HG02571 (cell line): ENCODE results near the gene C1orf87.
"Not testable (repeated sequence)": the region's sequence is repeated elsewhere in the genome, so short reads cannot be mapped to it uniquely, and the experiment has no call there.

Experiments used
- ATAC-seq: cut with Tn5 transposase; IDR thresholded peaks from one replicate; pipeline ENCODE4 v1.9.1; 2021; ENCODE audit warnings: mild to moderate bottlenecking, moderate library complexity; ENCODE audit not compliant: unreplicated experiment

C1orf87 gene

DNA sequence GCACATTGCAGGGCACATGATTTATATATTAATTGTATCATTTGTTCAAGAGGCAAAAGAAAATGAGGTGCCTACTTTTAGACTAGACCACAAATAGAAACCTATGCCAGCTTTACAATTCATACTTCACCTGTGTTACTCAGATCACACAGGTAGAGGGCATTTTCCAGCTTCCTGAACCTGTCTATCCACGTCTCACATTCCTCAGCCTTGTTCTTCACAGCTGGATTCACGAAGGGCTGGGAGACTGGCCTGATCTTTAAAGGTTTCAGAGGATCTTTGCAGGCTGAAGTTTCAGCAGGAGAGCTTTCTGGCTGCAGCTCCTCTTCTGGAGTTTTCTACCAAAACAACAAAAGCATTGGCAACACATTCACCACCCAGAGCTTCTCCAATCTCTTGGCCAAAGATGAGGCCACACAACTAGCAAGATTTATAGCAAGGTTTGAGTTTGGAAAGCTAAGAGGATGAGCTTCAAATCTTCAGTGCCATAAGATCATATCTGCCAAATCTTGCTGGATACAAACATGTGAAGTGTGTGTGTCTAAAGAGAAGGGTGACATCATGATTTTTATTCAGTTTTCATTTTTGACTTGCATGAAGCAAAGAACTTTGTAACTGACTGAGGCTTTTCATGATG is 76.0 kb downstream of the C1orf87 start:
- no peak for ATAC-seq

DNA sequence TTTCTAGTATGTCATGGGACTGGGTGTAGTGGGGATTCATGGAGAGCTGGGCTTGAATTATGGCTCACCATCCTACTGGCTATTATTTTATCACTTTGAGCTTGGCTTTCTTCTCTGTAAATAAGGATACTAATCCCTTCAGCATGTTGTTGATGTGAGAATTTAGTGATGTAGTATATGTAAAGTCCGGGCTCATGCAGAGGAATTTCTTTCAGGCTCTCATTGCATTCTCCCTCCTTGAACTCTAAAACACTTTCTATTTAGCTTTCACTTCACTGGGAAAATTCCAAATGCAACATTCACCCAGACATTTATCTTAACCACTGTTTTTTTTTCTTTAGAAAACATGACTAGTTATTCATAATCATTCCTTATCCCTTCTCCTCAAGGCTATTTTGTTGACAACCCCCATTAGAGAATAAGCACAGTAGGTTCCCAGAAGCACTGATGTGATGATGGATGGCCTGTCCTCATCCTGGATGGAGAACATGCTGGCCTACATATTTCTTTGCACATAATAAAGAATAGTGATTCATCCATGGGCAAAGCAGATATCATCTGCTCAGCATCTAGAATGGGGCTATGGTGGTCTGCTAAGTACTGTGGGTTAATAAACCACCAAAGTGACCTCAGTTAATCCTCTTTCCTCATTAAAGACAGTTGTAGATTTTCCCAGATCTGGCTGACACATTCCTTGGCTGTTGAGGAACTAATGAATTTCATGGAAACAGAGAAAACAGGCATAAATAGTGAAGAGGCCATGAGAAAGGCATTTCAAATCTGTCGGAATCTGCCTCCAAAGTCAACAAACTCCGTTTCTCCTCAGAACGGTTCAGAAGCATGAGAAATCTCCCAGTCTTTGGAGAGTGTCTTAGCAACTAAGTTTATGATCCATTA is 79.0 kb downstream of the C1orf87 start:
- ATAC-seq: no peak

DNA sequence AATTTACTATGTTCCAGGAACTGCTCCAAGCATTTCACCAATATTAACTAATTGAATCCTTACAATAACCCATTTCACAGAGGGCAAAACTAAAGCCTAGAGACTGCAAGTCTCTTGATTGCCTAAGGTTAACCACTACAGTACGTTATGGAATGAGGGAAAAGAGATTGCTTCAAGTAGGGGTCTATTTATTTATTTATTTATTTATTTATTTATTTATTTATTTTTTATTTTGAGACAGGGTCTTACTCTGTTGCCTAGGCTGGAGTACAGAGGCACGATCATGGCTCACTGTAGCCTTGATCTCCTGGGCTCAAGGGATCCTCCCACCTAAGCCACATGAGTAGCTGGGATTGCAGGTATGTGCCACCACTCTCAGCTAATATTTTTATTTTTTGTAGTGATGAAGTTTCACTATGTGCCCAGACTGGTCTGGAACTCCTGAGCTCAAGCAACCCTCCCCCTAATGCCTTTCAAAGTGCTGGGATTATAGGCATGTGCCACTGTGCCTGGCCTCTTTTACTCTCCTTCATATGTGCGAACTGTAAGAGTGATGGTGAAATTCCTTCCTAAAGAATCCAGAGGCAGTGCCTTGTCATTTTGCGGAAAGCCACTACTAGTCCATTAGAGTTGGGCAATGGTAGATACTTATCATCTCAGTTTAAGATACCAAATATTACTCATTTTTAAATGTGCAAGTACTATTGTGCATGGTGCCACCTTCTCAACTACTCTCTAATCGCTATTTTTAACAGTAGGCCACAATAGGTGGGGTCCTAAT is 81.3 kb downstream of the C1orf87 start:
- ATAC-seq: no peak

DNA sequence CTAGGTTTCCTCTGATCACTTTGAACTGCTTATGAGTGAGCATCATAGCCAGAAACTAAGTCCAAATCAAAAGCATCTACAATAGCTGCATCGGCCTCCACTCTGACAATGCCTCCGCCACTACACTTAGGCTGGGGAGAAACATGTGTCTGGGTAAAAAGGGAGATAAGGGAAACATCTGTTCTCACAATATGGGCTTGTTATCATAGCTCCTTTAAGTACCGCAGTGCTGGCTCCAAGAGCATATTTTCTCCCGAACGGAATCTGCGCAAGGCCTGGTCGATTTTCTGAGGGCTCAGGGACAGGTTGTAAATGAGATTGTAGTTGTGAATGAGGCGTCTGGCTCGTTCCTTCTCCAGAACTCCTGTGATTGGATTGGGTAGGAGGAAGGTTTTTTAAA is 83.1 kb downstream of the C1orf87 start:
- ATAC-seq: no peak

DNA sequence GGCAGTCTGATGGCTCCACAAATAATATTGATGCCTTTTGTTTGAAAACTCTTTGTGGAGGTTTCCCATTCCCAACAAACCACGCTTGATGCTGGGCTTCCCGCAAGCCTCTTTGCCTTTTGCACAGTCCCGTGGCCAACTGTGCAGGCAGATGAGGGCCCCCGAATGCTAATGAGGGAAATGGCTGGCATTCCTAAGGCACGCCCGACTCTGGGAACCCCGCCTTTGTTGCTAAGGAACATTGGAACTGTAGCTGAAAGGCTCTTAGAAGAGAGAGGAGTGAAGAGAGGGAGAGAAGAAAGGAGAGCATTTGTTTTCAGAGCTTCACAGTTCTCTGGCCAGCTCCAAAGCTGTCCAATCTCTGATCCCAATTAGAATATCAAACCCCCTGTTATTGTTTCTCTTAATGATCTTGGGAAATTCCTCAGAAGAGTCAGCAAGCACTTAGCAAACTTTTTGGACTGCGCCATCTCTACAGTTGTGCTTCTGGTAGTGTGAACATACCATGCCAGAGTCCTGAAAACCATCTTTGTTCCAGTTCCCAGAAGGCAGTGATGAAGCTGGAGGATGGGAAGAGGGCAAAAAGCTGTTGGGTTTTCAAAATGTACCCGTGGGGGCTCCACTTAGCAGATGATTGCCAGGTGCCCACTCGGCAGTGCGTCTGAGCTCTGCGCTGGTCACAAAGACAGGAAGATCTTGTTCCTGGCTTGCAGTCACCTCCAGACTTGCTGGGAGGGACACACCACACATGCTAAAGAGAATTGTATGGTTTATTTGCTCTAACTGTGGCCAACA is 86.9 kb downstream of the C1orf87 start:
- no peak for ATAC-seq

DNA sequence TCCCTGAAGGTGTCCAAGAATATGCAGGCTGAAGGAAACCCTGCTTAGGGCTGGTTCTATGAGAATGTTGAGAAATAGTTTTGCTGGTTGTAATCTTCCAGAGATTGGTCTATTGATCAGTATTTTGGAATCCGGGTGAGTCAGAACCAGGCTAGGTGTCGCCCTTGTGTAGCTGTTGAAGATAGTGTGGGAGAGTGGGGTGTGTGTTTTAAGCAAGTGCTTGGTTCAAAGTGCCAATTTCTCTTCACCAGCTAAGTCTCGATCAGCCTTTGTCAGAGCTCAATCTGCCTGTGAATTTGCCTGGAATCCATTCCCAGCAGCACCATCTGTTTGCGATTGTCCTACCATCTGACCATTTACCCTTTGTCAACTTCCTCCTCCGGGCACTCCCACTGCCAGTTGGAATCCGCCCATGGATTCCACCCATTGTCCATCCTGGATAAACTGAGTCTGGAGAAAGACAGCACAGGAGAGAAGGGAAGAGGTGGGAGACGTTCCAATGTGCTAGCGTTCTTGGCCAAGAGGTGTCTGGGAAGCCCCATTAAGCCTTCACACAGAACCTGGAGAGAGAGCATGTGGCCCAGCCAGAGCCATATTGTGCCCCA is 87.6 kb downstream of the C1orf87 start:
- ATAC-seq: no peak

DNA sequence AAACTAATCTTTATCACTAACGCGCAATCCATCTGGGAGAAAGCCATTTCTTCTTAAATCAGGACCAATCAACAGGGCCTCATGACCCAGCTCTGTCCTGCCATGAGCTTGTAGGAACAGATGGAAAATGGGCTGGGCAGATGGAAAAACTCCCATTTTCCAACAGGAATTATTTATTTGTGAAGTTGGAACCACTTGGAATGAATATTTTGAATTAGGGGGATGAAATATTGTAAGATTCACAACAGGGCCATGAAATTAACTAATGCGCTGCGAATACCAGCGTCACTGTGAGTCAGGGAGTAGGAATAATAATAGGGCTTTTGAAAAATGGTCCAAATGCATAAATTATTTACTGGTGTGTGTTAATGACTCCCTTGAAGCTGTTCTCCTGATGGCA is 93.9 kb downstream of the C1orf87 start:
- no peak for ATAC-seq

DNA sequence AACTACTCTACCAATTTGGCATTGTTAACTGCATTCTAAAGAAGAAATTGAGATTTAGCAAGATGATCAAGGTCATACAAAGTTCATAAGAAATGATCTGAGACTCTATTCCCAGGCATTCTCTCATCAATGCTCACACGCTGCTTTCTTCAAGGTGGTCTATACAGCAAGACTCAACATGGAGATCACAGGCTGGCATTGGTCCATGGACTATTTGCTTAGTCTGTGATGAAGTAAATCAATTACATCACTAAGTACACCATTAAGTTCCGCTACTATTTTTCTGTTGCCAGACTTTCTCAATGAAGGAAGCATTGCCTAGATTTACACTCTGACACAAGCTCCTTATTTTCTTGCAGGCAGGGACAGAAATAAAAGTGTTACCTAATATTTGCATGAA is 95.1 kb downstream of the C1orf87 start:
- ATAC-seq: no peak

DNA sequence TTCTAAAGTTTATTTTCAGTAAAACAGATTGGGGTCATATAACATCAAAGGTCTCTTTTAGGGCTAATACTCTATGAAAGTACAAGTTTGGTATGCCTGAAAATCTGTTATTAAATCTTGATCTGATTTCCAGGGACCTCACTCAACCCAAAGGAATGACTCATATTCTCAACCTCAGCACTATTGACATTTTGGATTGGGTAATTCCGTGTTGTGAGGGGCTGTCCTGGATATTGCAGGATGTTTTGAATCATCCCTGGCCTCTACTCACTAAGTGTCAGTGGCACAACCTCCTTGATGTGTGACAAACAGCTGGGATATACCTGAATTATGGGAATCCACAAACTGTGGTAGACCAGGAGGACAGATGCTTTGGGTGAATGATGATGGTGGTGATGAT is 95.5 kb downstream of the C1orf87 start:
- ATAC-seq: no peak

DNA sequence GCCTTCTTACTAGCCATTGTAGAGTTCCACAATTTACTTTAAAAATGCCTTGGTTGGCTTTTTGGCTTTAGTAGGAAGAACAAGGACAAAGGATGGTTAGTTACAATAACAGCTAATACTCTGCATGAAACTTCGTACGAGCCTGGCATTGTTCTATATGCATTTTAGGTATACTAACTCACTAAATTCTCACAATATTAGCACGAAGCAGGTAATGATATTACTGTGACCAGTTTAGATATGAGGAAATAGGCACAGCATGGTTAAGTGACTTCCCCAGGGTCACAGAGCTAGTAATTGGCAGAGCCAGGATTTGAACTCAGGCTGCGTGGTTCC is 96.5 kb downstream of the C1orf87 start:
- ATAC-seq: no peak

DNA sequence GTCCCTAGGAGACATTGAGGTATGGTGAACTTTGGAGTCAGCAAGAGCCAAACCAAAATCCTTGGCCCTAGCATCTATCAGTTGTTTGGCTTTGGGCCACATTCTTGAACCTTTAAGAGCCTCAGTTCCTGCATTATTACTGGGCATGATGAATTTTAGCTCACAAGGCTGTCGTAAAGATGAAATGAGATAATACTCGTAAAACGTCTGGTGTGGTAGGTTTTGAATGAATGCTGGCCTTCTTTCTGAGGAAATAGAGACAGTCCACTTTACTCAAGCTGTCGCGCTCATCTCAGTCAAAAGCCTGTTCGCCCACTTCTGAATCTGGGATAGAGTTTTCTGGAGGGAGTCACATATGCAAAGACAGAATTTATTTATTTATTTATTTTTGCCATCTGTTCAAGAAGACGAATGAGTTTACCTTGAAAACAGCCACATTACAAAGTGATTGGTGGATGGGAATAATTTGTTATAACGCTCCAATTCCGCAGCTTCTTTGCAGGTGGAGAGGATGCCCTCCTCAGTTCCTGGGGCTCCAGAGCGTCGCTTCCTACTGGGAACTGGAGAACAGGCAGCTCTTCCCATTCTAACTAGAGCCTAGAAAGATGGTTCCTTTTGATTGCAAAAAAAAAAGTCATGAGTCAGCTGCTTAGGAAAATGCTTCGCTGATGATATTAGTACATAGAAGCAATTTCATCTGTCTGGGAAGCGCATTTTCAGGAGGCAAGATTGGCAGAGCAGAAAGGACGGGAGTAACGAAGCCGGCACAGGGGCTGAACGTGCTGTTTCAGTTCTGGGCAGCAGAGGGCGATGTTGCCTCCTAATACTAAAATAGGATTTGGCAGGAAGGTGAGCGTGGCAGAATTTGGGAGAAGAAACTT is 97.1 kb downstream of the C1orf87 start:
- no peak for ATAC-seq

DNA sequence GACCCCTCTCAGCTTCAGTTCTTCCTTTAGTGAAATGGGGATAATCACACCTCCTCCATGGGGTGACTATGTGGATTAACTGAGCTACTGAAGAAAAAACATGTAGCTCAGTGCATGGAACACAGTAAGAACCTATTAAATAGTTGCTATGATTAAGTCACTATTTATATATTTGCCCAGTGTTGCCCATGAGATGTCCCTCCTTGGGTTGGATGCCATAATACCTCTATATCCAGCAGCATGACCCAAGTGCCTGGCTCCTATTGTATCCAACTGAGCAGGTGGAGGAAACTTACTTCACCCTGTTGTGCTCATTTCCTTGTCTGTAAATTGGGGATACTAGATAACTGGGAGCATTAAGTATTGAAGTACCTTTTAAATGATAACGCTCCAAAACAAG is 99.9 kb downstream of the C1orf87 start:
- no peak for ATAC-seq

DNA sequence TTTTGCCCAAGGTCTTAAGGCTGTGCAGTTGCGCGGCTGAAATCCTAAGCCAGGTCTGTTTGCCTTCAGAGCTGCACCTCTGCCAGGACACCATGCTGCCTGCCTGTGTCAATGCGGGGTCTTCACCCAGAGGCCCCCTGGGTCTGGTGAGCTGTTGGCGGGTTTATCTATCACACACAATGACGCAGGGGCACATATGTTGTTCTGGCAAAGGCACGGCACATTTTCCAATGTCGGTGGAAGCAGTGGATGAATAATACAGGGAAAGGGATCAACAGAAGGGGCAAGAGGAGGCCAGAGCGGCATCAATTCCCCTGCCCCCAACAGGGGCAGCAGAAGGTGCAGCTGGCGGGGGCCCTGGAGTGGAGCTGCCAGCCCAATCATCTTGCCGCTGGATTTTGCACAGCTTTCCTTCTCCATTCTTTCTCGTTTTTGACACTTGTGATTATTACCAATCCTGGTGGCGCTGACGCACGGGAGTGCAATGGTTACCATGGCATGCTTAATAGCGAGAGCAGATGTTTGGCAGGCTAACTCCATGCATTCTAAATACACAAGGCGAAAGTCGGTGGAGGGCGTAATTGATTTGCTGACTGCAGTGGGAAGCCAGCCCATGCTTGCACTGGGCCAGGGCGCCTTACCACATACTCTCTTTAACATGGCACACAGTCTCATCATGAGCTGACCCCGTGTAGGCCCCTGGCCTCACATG is 101.2 kb downstream of the C1orf87 start:
- no peak for ATAC-seq

DNA sequence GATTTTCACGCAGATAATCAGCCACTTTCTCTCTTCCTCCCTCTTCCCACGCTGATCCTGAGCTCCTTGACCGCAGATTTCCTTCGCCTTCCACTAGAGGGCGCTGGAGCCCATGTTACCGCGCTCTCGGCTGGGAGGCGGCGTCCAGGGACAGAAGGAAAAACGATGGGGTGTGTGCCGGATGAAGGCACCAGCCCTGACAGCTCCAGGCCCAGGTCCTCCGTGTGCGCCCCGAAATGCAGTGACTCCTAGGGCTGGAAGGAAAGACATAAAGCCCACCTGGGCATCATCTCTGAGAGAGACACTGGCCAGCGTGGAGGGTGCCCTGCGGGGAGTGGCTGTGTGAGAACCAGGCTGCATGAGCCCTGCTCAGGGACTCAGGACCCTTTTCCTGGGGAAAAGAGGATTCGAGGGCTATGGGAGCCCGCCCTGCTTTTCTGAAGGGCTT is 102.1 kb downstream of the C1orf87 start:
- ATAC-seq: no peak

DNA sequence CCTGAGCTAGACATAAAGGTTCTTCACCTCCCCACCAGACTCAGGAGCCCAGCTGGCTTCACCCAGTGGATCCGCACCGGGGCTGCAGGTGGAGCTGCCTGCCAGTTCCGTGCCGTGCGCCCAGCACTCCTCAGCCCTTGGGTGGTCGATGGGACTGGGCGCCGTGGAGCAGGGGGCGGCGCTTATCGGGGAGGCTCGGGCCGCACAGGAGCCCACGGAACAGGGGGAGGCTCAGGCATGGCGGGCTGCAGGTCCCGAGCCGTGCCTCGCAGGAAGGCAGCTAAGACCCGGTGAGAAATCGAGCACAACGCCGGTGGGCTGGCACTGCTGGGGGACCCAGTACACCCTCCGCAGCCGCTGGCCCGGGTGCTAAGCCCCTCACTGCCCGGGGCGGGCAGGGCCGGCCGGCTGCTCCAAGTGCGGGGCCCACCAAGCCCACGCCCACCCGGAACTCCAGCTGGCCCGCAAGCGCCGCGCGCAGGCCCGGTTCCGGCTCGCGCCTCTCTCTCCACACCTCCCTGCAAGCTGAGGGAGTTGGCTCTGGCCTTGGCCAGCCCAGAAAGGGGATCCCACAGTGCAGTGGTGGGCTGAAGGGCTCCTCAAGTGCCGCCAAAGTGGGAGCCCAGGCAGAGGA is 103.9 kb downstream of the C1orf87 start:
- ATAC-seq: not testable (repeated sequence)

DNA sequence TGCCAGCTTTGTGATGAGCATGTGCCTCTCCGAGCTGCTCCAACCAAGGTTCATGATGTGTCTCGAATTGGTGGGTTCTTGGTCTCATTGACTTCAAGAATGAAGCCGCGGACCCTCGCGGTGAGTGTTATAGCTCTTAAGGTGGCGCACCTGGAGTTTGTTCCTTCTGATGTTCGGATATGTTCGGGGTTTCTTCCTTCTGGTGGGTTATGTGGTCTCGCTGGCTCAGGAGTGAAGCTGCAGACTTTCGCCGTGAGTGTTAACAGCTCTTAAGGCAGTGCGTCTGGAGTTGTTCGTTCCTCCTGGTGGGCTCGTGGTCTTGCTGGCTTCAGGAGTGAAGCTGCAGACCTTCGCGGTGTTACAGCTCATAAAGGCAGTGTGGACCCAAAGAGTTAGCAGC is 104.8 kb downstream of the C1orf87 start:
- not testable (repeated sequence) for ATAC-seq

DNA sequence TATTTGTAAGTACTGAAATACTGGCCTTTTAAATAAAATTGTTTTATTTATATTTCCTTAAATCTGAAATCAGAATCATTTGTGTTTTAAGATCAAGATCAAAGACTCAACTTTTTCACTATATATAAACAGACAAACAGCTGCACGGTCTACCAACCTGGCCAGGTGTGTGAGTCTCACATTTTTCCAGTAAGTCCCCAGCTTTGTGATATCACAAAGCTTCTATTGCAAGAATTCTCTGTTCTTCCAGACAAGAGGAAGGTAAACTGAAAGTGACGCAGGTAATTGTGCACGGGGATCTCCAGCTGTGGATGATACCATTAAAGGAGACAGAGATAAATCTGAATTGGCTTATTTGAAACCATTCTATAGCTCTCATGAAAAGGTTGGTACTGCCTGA is 105.8 kb downstream of the C1orf87 start:
- ATAC-seq: no peak

DNA sequence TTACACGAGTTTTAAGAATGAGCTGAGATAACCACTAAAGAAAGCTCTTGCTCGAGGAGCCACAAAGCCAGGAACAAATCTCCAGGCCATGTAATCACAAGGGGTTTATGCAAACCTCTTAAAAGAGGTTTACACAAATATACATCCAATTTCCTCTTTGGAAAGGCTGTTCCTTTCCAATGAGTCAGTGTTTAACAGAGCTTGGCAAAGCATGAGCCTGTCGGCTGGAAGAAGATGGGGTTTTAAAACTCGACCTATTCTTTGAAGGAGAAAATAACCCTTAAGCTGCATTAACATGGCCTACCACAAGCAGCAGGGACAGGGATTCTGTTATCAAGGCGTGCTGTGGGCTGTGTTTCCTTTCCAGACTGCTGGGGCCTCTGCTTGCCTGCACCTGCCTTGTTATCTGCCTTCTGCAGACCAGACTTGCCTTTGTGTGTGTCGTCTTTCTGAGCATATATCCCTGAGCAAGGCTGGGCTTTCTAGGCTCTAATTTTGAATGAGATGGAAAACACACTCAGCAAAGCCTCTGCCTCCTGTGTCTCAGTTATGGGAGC is 106.4 kb downstream of the C1orf87 start:
- ATAC-seq: no peak
